Activated naive CD8-positive, alpha-beta T cell treated with anti-CD3 and anti-CD28 coated beads for 36 hours (primary cell): ENCODE data around the gene CLDN9. TPM values are rescaled to one million over a fixed set of nuclear protein-coding genes. Genes with fewer than 3 reads are reported as not detected.
"Not testable (repeated sequence)": the region's sequence is repeated elsewhere in the genome, so short reads cannot be mapped to it uniquely, and the experiment has no call there.

Experiments
- DNase-seq: peaks from one replicate; pipeline ENCODE4 v3.0.0; 2021
- H3K27ac Mint-ChIP-seq: one replicate; pipeline ENCODE4 v1.8.0; 2022; ENCODE audit warnings: mild to moderate bottlenecking, moderate library complexity, mixed read lengths
- H3K27me3 Mint-ChIP-seq: one replicate; pipeline ENCODE4 v1.8.0; 2022; ENCODE audit warnings: mild to moderate bottlenecking, mixed read lengths
- H3K36me3 Mint-ChIP-seq: one replicate; pipeline ENCODE4 v1.8.0; 2021; ENCODE audit warnings: mild to moderate bottlenecking, mixed read lengths
- H3K4me1 Mint-ChIP-seq: one replicate; pipeline ENCODE4 v1.8.0; 2021; ENCODE audit warnings: mixed read lengths
- H3K4me3 Mint-ChIP-seq: one replicate; pipeline ENCODE4 v1.8.0; 2022; ENCODE audit warnings: mild to moderate bottlenecking, moderate library complexity, mixed read lengths
- H3K9me3 Mint-ChIP-seq: one replicate; pipeline ENCODE4 v1.8.0; 2022; ENCODE audit warnings: mixed read lengths
- total RNA-seq, 2 experiments: library from RNA; stranded (reverse); gene quantifications; one replicate each; pipeline ENCODE4 v1.2.3, GENCODE V29; 2021

Gene CLDN9
- total RNA-seq, 2 experiments from 2014 or later = not detected

DNA sequence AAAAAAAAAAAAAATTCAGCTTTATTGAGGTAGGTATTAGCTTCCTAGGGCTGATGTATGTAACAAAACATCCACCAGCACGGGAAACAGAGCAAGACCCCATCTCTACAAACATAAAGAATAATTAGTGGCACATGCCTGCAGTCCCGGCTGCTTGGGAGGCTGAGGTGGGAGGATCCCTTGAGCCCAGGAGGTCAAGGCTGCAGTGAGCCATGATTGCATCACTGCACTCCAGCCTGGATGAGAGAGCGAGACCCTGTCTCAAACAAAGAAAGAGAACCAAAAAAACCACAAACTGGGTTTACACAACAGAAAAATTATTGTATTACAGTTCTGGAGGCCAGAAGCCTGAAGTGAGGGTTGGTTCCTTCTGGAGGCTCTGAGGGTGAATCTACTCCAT lies 29.7 kb downstream of the CLDN9 start:
- Mint-ChIP-seq H3K27ac (no peak overlapping the region), H3K27me3 (peaks cover 86% of the 10 kb centered on the region), H3K9me3 (no peaks in the 10 kb centered on the region), H3K4me1 (peaks cover 7% of the 10 kb centered on the region), H3K4me3 (no peak overlapping the region), H3K36me3 (no peaks in the 10 kb centered on the region)
- DNase-seq = no peak

DNA sequence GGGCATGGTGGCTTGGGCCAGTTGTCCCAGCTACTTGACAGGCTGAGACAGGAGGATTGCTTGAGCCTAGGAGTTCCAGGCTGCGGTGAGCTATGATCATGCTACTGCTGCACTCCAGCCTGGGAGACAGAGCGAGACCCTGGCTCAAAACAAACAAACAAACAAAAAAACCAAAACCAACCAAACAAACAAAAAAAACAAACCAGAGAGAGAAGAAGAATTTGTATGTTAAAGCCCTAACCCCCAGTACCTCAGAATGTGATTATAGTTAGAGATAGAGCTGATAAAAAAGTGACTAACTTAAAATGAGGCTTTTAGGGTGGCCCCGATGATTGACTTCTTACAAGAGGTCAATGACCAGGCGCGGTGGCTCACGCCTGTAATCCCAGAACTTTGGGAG lies 32.0 kb downstream of the CLDN9 start:
- Mint-ChIP-seq H3K9me3 (no peaks in the 10 kb centered on the region), H3K27ac (no peak overlapping the region), H3K4me1 (peaks cover 9% of the 10 kb centered on the region), H3K36me3 (no peaks in the 10 kb centered on the region), H3K27me3 (peaks cover 76% of the 10 kb centered on the region), H3K4me3 (peak overlapping the region; percentile 73)
- no peak for DNase-seq

DNA sequence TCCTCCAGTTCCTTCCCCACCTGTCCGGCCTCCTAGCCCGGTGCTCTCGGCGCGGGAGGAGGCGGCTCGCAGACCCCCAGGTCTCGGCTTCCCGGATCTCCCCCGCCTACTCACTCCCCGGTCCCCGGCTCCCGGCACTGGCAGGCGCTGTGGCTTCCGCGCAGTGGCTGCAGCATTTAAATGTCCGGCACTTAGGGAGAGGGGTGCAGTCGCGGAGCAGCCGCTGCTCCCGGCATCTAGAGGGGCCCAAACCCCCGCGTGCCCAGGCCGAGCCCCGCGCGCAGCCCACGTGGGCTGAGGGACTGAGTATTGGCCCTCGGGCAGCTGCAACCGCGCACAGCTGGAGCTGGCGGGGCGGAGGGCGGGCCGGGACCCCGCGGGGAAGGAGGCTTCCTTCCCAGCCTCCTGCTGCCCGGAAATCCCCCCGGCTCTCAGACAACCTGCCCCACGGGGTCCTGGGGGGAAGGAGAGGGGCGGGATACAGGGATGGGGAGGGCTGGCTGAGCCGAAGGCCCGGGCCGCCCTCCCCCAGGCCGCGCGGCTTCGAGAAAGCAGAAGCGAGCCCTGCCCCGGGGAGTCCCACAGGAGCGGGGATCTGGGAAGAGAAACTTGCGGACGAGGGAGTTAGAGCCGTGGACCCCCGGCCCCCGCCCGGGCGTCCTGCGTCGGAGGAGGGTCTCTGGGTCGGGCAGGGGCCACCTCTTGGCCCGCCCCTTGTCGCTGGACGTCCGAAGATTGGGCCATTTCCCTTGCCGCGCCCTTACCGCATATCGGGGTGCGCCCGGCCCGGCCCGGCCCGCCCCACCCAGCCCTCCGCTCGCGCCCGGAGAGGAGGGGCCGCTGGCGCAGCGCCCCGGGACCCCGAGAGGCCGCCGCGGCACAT lies 33.3 kb downstream of the CLDN9 start, which contains the start of gene MMP25:
Gene MMP25, plus strand, starts transcription at position 804 of the 883 bp plus-strand sequence. CDS start 357 bp downstream, outside the sequence.
- H3K4me1 Mint-ChIP-seq = peaks cover 13% of the 10 kb centered on the region
- H3K36me3 Mint-ChIP-seq = no peaks in the 10 kb centered on the region
- H3K9me3 Mint-ChIP-seq = no peaks in the 10 kb centered on the region
- no peak within 1 kb of the TSS for H3K27ac Mint-ChIP-seq
- H3K4me3 Mint-ChIP-seq = peak within 1 kb of the TSS; percentile 73
- DNase-seq = no peak
- H3K27me3 Mint-ChIP-seq = peaks cover 63% of the 10 kb centered on the region

GRCh38 chr16:3046641-3047386 lies 34.1 kb downstream of the CLDN9 start:
- Mint-ChIP-seq H3K27ac (no peak overlapping the region), H3K9me3 (no peaks in the 10 kb centered on the region), H3K4me1 (peaks cover 19% of the 10 kb centered on the region), H3K36me3 (no peaks in the 10 kb centered on the region), H3K4me3 (peak overlapping the region; percentile 43), H3K27me3 (peaks cover 56% of the 10 kb centered on the region)
- DNase-seq = no peak

- Mint-ChIP-seq H3K36me3 (no peaks in the 10 kb centered on the region), H3K4me3 (no peak overlapping the region), H3K27me3 (peaks cover 53% of the 10 kb centered on the region), H3K27ac (no peak overlapping the region), H3K9me3 (no peaks in the 10 kb centered on the region), H3K4me1 (peaks cover 19% of the 10 kb centered on the region)
- no peak for DNase-seq
Observed at GRCh38 chr16:3047387-3047720, 34.6 kb downstream of the CLDN9 start.

DNA sequence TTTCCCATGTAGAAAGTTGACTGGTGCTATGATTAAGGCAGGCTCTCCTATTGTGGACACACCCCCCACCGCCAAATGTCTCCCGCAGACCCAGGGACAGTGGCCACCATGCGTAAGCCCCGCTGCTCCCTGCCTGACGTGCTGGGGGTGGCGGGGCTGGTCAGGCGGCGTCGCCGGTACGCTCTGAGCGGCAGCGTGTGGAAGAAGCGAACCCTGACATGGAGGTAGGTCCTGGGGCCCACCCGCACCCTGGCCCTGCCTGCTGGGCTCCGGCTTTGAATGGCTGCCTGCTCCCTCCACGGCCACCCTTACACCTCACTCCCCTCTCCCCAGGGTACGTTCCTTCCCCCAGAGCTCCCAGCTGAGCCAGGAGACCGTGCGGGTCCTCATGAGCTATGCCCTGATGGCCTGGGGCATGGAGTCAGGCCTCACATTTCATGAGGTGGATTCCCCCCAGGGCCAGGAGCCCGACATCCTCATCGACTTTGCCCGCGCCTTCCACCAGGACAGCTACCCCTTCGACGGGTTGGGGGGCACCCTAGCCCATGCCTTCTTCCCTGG lies 37.3 kb downstream of the CLDN9 start:
- Mint-ChIP-seq H3K27me3 (peaks cover 27% of the 10 kb centered on the region), H3K4me3 (no peak overlapping the region), H3K27ac (no peak overlapping the region), H3K36me3 (peaks cover 12% of the 10 kb centered on the region), H3K9me3 (no peaks in the 10 kb centered on the region), H3K4me1 (peaks cover 30% of the 10 kb centered on the region)
- no peak for DNase-seq

GRCh38 chr16:3050487-3050886 lies 37.8 kb downstream of the CLDN9 start:
- Mint-ChIP-seq H3K4me1 (peaks cover 31% of the 10 kb centered on the region), H3K27ac (no peak overlapping the region), H3K4me3 (no peak overlapping the region)

DNA sequence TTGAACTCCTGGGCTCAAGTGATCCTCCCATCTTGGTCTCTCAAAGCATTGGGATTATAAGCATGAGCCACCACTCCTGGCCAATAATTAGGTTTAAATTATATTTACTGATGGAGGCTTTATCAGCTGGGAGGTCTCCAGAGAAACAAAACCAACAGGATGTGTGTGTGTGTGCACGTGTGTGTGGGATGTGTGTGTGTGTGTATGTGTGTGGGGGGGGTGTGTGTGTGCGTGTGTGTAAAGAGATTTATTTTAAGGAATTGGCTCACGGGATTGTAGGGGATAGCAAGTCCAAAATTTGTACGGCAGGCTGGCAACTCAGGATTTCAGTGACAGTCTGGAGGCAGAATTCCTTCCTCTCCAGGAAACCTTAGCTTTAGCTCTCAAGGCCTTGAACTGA lies 38.3 kb downstream of the CLDN9 start:
- no peak for DNase-seq
- H3K27ac Mint-ChIP-seq = no peak overlapping the region
- H3K9me3 Mint-ChIP-seq = no peaks in the 10 kb centered on the region
- H3K4me3 Mint-ChIP-seq = no peak overlapping the region
- peaks cover 19% of the 10 kb centered on the region for H3K27me3 Mint-ChIP-seq
- peaks cover 15% of the 10 kb centered on the region for H3K36me3 Mint-ChIP-seq
- H3K4me1 Mint-ChIP-seq = peaks cover 35% of the 10 kb centered on the region

More at GRCh38 chr16:3050487-3050886, 37.8 kb downstream of the CLDN9 start:
- Mint-ChIP-seq H3K36me3 (peaks cover 15% of the 10 kb centered on the region), H3K27me3 (peaks cover 22% of the 10 kb centered on the region), H3K9me3 (no peaks in the 10 kb centered on the region)
- DNase-seq = no peak

GRCh38 chr16:3051494-3051893 lies 38.8 kb downstream of the CLDN9 start:
- Mint-ChIP-seq H3K27ac (no peak overlapping the region), H3K4me3 (no peak overlapping the region), H3K9me3 (no peaks in the 10 kb centered on the region), H3K36me3 (peaks cover 15% of the 10 kb centered on the region), H3K27me3 (peaks cover 19% of the 10 kb centered on the region), H3K4me1 (peaks cover 38% of the 10 kb centered on the region)
- DNase-seq = no peak

DNA sequence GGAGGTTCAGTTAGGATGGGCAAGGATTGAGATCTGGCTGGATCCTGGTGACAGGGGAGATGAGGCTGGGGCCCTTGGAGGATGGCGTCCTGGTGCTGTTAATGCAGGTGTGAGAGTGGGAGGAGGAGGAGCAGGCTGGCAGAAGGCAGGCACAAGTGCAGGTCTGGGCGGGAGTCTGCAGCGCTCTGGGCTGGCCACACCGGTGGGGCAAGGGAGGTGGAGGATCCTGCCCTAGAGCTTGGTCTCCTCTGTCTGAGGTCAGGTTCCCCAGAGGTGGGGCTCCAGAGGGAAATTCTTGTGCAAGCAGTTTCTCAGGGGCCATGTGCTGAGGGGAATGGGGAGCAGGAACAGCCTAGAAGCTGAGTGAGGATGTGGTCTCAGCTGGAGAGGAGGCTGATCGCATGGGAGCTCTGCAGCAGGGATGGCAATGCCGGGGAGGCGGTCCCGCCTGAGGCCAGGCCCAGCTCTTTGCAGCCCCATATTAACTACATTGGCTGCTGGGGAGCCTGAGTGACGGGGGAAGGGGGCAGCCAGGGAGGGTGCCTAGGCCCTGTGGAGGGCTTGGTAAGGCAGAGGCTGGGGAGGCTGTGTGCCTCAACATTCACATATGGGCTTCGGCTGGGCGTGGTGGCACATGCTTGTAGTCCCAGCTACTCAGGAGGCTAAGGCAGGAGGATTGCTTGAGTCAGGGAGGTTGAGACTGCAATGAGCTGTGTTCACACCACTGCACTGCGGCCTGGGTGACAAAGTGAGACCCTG lies 40.0 kb downstream of the CLDN9 start:
- Mint-ChIP-seq H3K4me1 (peaks cover 49% of the 10 kb centered on the region), H3K36me3 (peaks cover 21% of the 10 kb centered on the region)
- H3K9me3 Mint-ChIP-seq, H3K4me3 Mint-ChIP-seq, H3K27me3 Mint-ChIP-seq, H3K27ac Mint-ChIP-seq, DNase-seq: not testable (repeated sequence)

GRCh38 chr16:3053330-3053710 lies 40.6 kb downstream of the CLDN9 start:
- not testable (repeated sequence) for H3K9me3 Mint-ChIP-seq, H3K4me3 Mint-ChIP-seq, H3K27ac Mint-ChIP-seq, DNase-seq, H3K27me3 Mint-ChIP-seq
- H3K4me1 Mint-ChIP-seq = peaks cover 47% of the 10 kb centered on the region
- H3K36me3 Mint-ChIP-seq = peaks cover 21% of the 10 kb centered on the region

GRCh38 chr16:3054965-3055733 lies 42.4 kb downstream of the CLDN9 start:
- H3K36me3 Mint-ChIP-seq = peaks cover 21% of the 10 kb centered on the region
- no peak for DNase-seq
- H3K4me1 Mint-ChIP-seq = peaks cover 52% of the 10 kb centered on the region
- no peaks in the 10 kb centered on the region for H3K9me3 Mint-ChIP-seq
- no peaks in the 10 kb centered on the region for H3K27me3 Mint-ChIP-seq
- H3K27ac Mint-ChIP-seq = peak overlapping the region; percentile 89
- H3K4me3 Mint-ChIP-seq = peak overlapping the region; percentile 33

- peaks cover 52% of the 10 kb centered on the region for H3K4me1 Mint-ChIP-seq
- H3K27me3 Mint-ChIP-seq, DNase-seq, H3K9me3 Mint-ChIP-seq: not testable (repeated sequence)
- H3K36me3 Mint-ChIP-seq = peaks cover 21% of the 10 kb centered on the region
- H3K4me3 Mint-ChIP-seq = peak overlapping the region; percentile 22
- H3K27ac Mint-ChIP-seq = peak overlapping the region; percentile 89
Observed at GRCh38 chr16:3055734-3056115, 43.0 kb downstream of the CLDN9 start.
